H9 (cell line): ENCODE measurements around the gene IP6K3. TPM values are rescaled to one million over a fixed set of nuclear protein-coding genes. Genes with fewer than 3 reads are reported as not detected.

Source experiments
- DNase-seq: peaks from one replicate; pipeline ENCODE4 v3.0.0-alpha.2; 2017
- H2AFZ ChIP-seq: one replicate; pipeline ENCODE4 v1.6.1; 2013; ENCODE audit warnings: mild to moderate bottlenecking, low read length, control low read depth, moderate library complexity
- H2AK5ac ChIP-seq: 2 replicates; pipeline ENCODE4 v1.6.1; 2013; ENCODE audit warnings: low read length, control low read depth, mixed read lengths; ENCODE audit not compliant: insufficient read length
- H2BK120ac ChIP-seq: one replicate; pipeline ENCODE4 v1.6.1; 2013; ENCODE audit warnings: low read depth, mild to moderate bottlenecking, low read length, control low read depth, inconsistent platforms; ENCODE audit not compliant: poor library complexity, severe bottlenecking
- H2BK12ac ChIP-seq: 2 replicates; pipeline ENCODE4 v1.6.1; 2013; ENCODE audit warnings: low read length, control low read depth, mixed read lengths, low read depth; ENCODE audit not compliant: insufficient read length
- H2BK15ac ChIP-seq: 2 replicates; pipeline ENCODE4 v1.6.1; 2013; ENCODE audit warnings: low read depth, low read length, control low read depth
- H2BK20ac ChIP-seq: one replicate; pipeline ENCODE4 v1.6.1; 2013; ENCODE audit warnings: low read depth, mild to moderate bottlenecking, low read length, control low read depth, inconsistent platforms; ENCODE audit not compliant: poor library complexity, severe bottlenecking
- H2BK5ac ChIP-seq: 2 replicates; pipeline ENCODE4 v1.6.1; 2013; ENCODE audit warnings: low read length, control low read depth, mixed read lengths; ENCODE audit not compliant: insufficient read length
- H3K14ac ChIP-seq: 2 replicates; pipeline ENCODE4 v1.6.1; 2013; ENCODE audit warnings: low read length, control low read depth; ENCODE audit not compliant: insufficient read depth
- H3K18ac ChIP-seq: 2 replicates; pipeline ENCODE4 v1.6.1; 2013; ENCODE audit warnings: low read depth, mild to moderate bottlenecking, mixed read lengths, low read length, control low read depth; ENCODE audit not compliant: insufficient read length
- H3K23ac ChIP-seq: 2 replicates; pipeline ENCODE4 v1.6.1; 2013; ENCODE audit warnings: low read length, control low read depth, mixed read lengths, low read depth; ENCODE audit not compliant: insufficient read length
- H3K23me2 ChIP-seq: 2 replicates; pipeline ENCODE4 v1.6.1; 2013; ENCODE audit warnings: low read depth, mild to moderate bottlenecking, mixed read lengths, low read length, control low read depth; ENCODE audit not compliant: insufficient read length, poor library complexity, severe bottlenecking
- H3K27ac ChIP-seq: 2 replicates; pipeline ENCODE4 v1.5.1; 2013; ENCODE audit warnings: low read length, control low read depth, mixed read lengths, low read depth; ENCODE audit not compliant: insufficient read length
- H3K27me3 ChIP-seq: 2 replicates; pipeline ENCODE4 v1.6.1; 2013; ENCODE audit warnings: low read length, control low read depth, inconsistent platforms; ENCODE audit not compliant: insufficient read depth
- H3K4ac ChIP-seq: 2 replicates; pipeline ENCODE4 v1.6.1; 2013; ENCODE audit warnings: low read depth, mild to moderate bottlenecking, control low read depth, inconsistent platforms, low read length, moderate library complexity
- H3K4me1 ChIP-seq: 2 replicates; pipeline ENCODE4 v1.6.1; 2013; ENCODE audit warnings: low read length, control low read depth, inconsistent platforms; ENCODE audit not compliant: insufficient read depth
- H3K4me2 ChIP-seq: 2 replicates; pipeline ENCODE4 v1.6.1; 2013; ENCODE audit warnings: low read length, control low read depth, mixed read lengths; ENCODE audit not compliant: insufficient read length, insufficient read depth
- H3K56ac ChIP-seq: 2 replicates; pipeline ENCODE4 v1.6.1; 2013; ENCODE audit warnings: low read depth, mild to moderate bottlenecking, mixed read lengths, low read length, control low read depth; ENCODE audit not compliant: insufficient read length
- H3K79me1 ChIP-seq: 2 replicates; pipeline ENCODE4 v1.6.1; 2013; ENCODE audit warnings: low read depth, mild to moderate bottlenecking, moderate library complexity, low read length, control low read depth, inconsistent platforms; ENCODE audit not compliant: insufficient read depth, poor library complexity, severe bottlenecking
- H3K79me2 ChIP-seq: 2 replicates; pipeline ENCODE4 v1.6.1; 2013; ENCODE audit warnings: low read length, control low read depth, inconsistent platforms; ENCODE audit not compliant: insufficient read depth
- H3K9ac ChIP-seq: 2 replicates; pipeline ENCODE4 v1.6.1; 2013; ENCODE audit warnings: low read length, control low read depth, mixed read lengths; ENCODE audit not compliant: insufficient read length; ENCODE audit errors: extremely low read depth
- H3K9me3 ChIP-seq: one replicate; pipeline ENCODE4 v1.6.1; 2013; ENCODE audit warnings: low read depth, low read length, inconsistent platforms; ENCODE audit not compliant: control insufficient read depth
- H3T11ph ChIP-seq: one replicate; pipeline ENCODE4 v1.6.1; 2013; ENCODE audit warnings: mild to moderate bottlenecking, low read length, control low read depth, inconsistent platforms
- H4K20me1 ChIP-seq: one replicate; pipeline ENCODE4 v1.6.1; 2013; ENCODE audit not compliant: control insufficient read depth, insufficient read length, insufficient read depth
- H4K5ac ChIP-seq: 2 replicates; pipeline ENCODE4 v1.6.1; 2013; ENCODE audit warnings: low read depth, mild to moderate bottlenecking, mixed read lengths, low read length, control low read depth; ENCODE audit not compliant: insufficient read length
- H4K8ac ChIP-seq: replicated peaks from 2 replicates; pipeline ENCODE4 v1.6.1; 2013; ENCODE audit warnings: low read length, control low read depth, mixed read lengths, low read depth; ENCODE audit not compliant: insufficient read length
- H4K91ac ChIP-seq: 2 replicates; pipeline ENCODE4 v1.6.1; 2013; ENCODE audit warnings: low read depth, mild to moderate bottlenecking, moderate library complexity, mixed read lengths, low read length, control low read depth; ENCODE audit not compliant: insufficient read length
- H3K27ac Mint-ChIP-seq, 3 experiments: 2 replicates in 2 of 3; 3 replicates in 1 of 3; pipeline ENCODE4 v1.8.0; 2020 to 2021; ENCODE audit warnings: mixed read lengths in 3 of 3, mild to moderate bottlenecking in 1 of 3, moderate library complexity in 1 of 3
- H3K27me3 Mint-ChIP-seq: 2 replicates; pipeline ENCODE4 v1.8.0; 2021; ENCODE audit warnings: low read depth, mild to moderate bottlenecking, moderate library complexity, mixed read lengths
- H3K36me3 Mint-ChIP-seq, 3 experiments: 2 replicates in 2 of 3; 3 replicates in 1 of 3; pipeline ENCODE4 v1.8.0; 2020 to 2021; ENCODE audit warnings: low read depth in 3 of 3, mixed read lengths in 3 of 3; ENCODE audit not compliant: insufficient read depth in 1 of 3
- H3K4me1 Mint-ChIP-seq, 2 experiments: 2 replicates each; pipeline ENCODE4 v1.8.0; 2020; ENCODE audit warnings: mixed read lengths in 2 of 2
- H3K4me3 Mint-ChIP-seq, 2 experiments: 2 replicates in 1 of 2; 3 replicates in 1 of 2; pipeline ENCODE4 v1.8.0; 2020 to 2021; ENCODE audit warnings: mild to moderate bottlenecking in 2 of 2, mixed read lengths in 2 of 2, moderate library complexity in 1 of 2
- H3K9me3 Mint-ChIP-seq, 2 experiments: 2 replicates in 1 of 2; 3 replicates in 1 of 2; pipeline ENCODE4 v1.8.0; 2020; ENCODE audit warnings: mild to moderate bottlenecking in 2 of 2, mixed read lengths in 2 of 2, moderate library complexity in 1 of 2
- CTCF ChIP-seq: fragments of 200-600 bp; sonication (generic); conservative IDR thresholded peaks from 3 replicates; pipeline ENCODE4 v1.8.0; 2021; ENCODE audit warnings: antibody characterized with exemption, mild to moderate bottlenecking
- WGBS: extraction: QIAGEN DNeasy Blood & Tissue Kit; methylation state at CpG from one replicate; pipeline ENCODE4 v1.1.7; 2013; ENCODE audit warnings: missing lambda C conversion rate, low lambda C conversion rate, mixed read lengths; ENCODE audit not compliant: insufficient read length; ENCODE audit errors: extremely low coverage; 5-methylcytosine and 5-hydroxymethylcytosine counted together
- total RNA-seq: library from RNA; stranded (reverse); gene quantifications from 2 replicates; pipeline ENCODE4 v1.2.1, GENCODE V29; 2021

The IP6K3 gene
- total RNA-seq, 1 experiment from 2014 or later: 0.46 TPM

- H3K27me3 ChIP-seq: no peaks in the 10 kb centered on the region
- DNase-seq: no peak
- no peak for TF ChIP-seq CTCF
- no peak overlapping the region for H3K18ac ChIP-seq
- no peak overlapping the region for H3T11ph ChIP-seq
- no peak overlapping the region for H2AFZ ChIP-seq
- H4K5ac ChIP-seq: no peak overlapping the region
- no peak overlapping the region for H2BK120ac ChIP-seq
- Mint-ChIP-seq H3K27ac (no peak overlapping the region), H3K36me3 (no peaks in the 10 kb centered on the region), H3K9me3 (no peaks in the 10 kb centered on the region), H3K4me3 (no peak overlapping the region), H3K4me1 (peaks cover 7 to 9% of the 10 kb centered on the region in 2 experiments), H3K27me3 (peaks cover 2% of the 10 kb centered on the region)
- no CpG with 5 or more reads among the region's 5 CpGs for WGBS
- H4K91ac ChIP-seq: no peak overlapping the region
- H4K20me1 ChIP-seq: no peaks in the 10 kb centered on the region
- H3K23me2 ChIP-seq: no peaks in the 10 kb centered on the region
- no peak overlapping the region for H3K9ac ChIP-seq
- no peaks in the 10 kb centered on the region for H3K4me1 ChIP-seq
- H3K79me2 ChIP-seq: no peaks in the 10 kb centered on the region
- no peaks in the 10 kb centered on the region for H3K79me1 ChIP-seq
- H2BK15ac ChIP-seq: no peak overlapping the region
- no peak overlapping the region for H3K14ac ChIP-seq
- H4K8ac ChIP-seq: no peak overlapping the region
- H3K4ac ChIP-seq: no peak overlapping the region
- H2BK5ac ChIP-seq: no peak overlapping the region
- no peak overlapping the region for H2BK12ac ChIP-seq
- no peak overlapping the region for H3K56ac ChIP-seq
- H2BK20ac ChIP-seq: no peak overlapping the region
- H3K4me2 ChIP-seq: no peak overlapping the region
- no peak overlapping the region for H2AK5ac ChIP-seq
- no peak overlapping the region for H3K27ac ChIP-seq
- no peak overlapping the region for H3K23ac ChIP-seq
- H3K9me3 ChIP-seq: no peaks in the 10 kb centered on the region
These were observed 7.8 kb downstream of the IP6K3 start for GRCh38 chr6:33738879-33739278.
